OCI-M2 (cell line): Measurements from ENCODE around the gene ELMOD2.
"Not testable (repeated sequence)": the region's sequence is repeated elsewhere in the genome, so short reads cannot be mapped to it uniquely, and the experiment has no call there.

Experiments used
- DNase-seq: peaks from one replicate; lab custom pipeline; 2025; ENCODE audit not compliant: unreplicated experiment; lab: John Stamatoyannopoulos, UW

The ELMOD2 gene

GRCh38 chr4:140523857-140524742 lies at the start of gene ELMOD2:
Gene ELMOD2, plus strand, starts transcription at chr4:140524168. Its CDS starts 1,261 bp downstream, at chr4:140525429.
- DNase-seq: peak; percentile 66

GRCh38 chr4:140483445-140483844 lies 40.5 kb upstream of the ELMOD2 start:
- DNase-seq: no peak

- no peak for DNase-seq
These were observed 38.0 kb upstream of the ELMOD2 start for GRCh38 chr4:140485939-140486338.

GRCh38 chr4:140497405-140497746 lies 26.6 kb upstream of the ELMOD2 start:
- DNase-seq: no peak

- DNase-seq: no peak
These were observed 26.0 kb upstream of the ELMOD2 start, which contains the start of gene MGAT4D for GRCh38 chr4:140497747-140498636. Gene MGAT4D, minus strand, starts transcription at chr4:140498293. Its CDS starts 71 bp downstream, at chr4:140498222.

GRCh38 chr4:140499391-140499790 lies 24.6 kb upstream of the ELMOD2 start:
- DNase-seq: no peak

- no peak for DNase-seq
These were observed 19.7 kb upstream of the ELMOD2 start for GRCh38 chr4:140504261-140504660.

GRCh38 chr4:140513765-140514164 lies 10.2 kb upstream of the ELMOD2 start:
- DNase-seq: not testable (repeated sequence)

- DNase-seq: no peak
These were observed 8.5 kb upstream of the ELMOD2 start for GRCh38 chr4:140515423-140515822.

- DNase-seq: no peak
These were observed 555 bp upstream of the ELMOD2 start for GRCh38 chr4:140523370-140523856.

GRCh38 chr4:140529434-140529833 lies 5.5 kb downstream of the ELMOD2 start:
- DNase-seq: no peak

GRCh38 chr4:140533951-140534480 lies 10.0 kb downstream of the ELMOD2 start:
- DNase-seq: no peak

- DNase-seq: no peak
These were observed 32.6 kb downstream of the ELMOD2 start for GRCh38 chr4:140556372-140557085.

- DNase-seq: no peak
These were observed 34.0 kb downstream of the ELMOD2 start for GRCh38 chr4:140557831-140558435.

- DNase-seq: no peak
These were observed 35.7 kb downstream of the ELMOD2 start for GRCh38 chr4:140559696-140560095.

- DNase-seq: no peak
These were observed 44.7 kb downstream of the ELMOD2 start, which contains the start of gene UCP1 for GRCh38 chr4:140568507-140569306. Gene UCP1, minus strand, starts transcription at chr4:140568961. Its CDS starts 232 bp downstream, at chr4:140568729.

GRCh38 chr4:140569307-140569638 lies 45.3 kb downstream of the ELMOD2 start:
- no peak for DNase-seq

GRCh38 chr4:140571620-140572019 lies 47.7 kb downstream of the ELMOD2 start:
- DNase-seq: no peak

GRCh38 chr4:140575489-140575888 lies 51.5 kb downstream of the ELMOD2 start:
- DNase-seq: no peak
